Urothelium cell line (cell line): ENCODE data around the gene TTC29.

Experiments
- DNase-seq: peaks from one replicate; pipeline ENCODE4 v3.0.0; 2011; ENCODE audit warnings: low spot score, mixed read lengths
- FAIRE-seq: peaks from 2 replicates; lab custom pipeline; 2011; peaks lifted over from hg19 to GRCh38; lab: Jason Lieb, UNC

TTC29 gene, protein sequence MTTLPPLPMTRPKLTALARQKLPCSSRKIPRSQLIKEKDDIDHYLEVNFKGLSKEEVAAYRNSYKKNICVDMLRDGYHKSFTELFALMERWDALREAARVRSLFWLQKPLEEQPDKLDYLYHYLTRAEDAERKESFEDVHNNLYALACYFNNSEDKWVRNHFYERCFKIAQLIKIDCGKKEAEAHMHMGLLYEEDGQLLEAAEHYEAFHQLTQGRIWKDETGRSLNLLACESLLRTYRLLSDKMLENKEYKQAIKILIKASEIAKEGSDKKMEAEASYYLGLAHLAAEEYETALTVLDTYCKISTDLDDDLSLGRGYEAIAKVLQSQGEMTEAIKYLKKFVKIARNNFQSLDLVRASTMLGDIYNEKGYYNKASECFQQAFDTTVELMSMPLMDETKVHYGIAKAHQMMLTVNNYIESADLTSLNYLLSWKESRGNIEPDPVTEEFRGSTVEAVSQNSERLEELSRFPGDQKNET

DNA sequence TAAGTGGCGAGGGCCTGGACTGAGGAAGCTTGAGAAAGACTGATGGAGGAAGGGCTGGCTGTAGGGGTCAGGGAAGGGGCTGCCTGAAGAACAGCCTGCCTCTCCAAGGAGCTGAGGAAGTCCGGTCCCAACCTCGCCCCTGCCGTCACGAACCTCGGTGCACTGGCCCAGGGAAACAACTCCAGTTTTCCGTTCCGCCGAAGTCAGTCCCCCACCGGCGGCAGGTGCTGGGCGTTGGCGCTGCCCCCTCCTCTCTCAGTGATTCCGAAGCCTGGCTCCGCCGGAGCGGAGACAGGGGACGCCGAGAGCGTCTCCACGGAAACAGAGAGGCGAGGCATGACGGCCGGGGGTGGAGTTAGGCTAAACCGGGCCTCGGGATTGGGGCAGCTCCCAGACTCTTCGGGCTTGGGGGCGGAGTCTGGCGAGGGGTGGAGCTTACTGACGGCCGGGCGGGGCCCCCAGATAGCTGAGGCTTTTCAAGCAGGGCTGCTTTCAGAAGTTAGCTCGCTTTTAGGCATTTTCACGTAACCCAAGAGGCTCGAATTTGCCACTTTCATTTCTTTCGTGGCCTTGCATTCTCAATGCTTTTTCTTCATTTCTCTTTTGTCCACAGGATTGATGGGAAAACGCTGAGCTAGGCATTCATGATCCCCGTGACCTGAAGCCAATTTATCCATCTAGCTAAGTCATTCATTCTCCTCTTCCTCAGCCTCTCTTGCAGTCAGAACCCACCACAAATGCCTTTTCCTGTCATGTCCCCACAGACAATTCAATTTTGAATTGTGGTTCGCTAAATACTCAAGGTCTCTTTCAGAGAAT, at the start of gene TTC29:
Gene TTC29, minus strand, starts transcription at position 309 of the 819 bp plus-strand sequence. CDS start 5,969 bp downstream, outside the sequence.
- no peak for FAIRE-seq
- peak; percentile 95 for DNase-seq

DNA sequence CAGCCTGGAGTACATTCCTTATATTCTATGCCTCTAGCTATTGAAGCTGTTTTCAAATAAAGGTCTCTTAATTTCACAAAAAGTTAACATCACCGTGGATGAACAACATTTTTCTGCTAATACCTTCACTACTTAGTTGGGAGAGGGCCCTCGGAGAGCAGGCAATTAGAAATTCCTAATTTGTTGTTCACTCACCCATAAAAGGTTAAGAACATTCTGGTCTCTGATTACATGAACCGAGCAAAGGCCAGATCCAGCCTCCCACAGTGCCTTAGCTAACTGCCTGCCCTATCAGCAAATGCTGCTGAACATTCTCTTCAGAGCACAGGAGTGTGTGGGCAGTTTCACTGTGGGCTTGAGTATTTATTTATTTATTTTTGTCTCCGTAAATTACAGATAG, 36.0 kb upstream of the TTC29 start:
- DNase-seq (no peak), FAIRE-seq (no peak)

DNA sequence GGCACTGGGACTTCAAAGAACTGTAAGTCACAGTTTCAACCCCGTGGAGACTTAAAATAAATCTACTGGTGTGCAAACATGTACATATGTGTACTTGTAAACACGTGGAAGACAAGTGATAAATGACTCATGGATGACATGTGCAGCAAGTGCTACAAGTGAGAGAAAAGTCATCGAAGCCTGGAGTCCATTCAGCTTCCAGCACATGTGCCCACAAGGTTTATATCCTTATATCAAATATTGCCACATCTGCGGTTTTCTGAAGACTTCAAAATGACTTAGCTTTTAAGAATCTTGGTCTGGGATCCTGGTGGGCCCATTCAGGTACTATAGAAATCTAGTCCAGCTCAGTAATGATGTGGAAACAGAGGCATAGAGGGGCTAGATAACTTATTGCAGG, 33.0 kb upstream of the TTC29 start:
- no peak for DNase-seq
- FAIRE-seq, result no peak

DNA sequence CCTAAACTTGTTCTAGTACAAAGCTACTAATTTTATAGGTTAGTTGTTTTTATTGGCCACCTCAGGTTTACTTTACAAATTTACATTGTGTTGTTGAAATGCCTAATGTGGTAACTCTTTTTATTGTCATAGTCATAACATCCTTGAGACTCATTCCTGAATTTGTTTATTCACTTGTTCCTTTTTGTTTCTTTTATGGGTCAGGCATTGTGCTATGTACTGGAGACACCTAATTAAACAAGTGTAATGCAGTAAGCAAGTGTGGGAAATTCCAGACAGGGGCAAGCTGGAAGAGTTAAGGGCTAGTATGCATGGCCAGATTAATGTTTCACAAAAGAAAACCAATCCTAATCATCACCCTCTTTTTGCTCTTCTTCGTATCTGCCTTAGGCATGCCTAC, 30.5 kb upstream of the TTC29 start:
- FAIRE-seq, result no peak
- no peak for DNase-seq

DNA sequence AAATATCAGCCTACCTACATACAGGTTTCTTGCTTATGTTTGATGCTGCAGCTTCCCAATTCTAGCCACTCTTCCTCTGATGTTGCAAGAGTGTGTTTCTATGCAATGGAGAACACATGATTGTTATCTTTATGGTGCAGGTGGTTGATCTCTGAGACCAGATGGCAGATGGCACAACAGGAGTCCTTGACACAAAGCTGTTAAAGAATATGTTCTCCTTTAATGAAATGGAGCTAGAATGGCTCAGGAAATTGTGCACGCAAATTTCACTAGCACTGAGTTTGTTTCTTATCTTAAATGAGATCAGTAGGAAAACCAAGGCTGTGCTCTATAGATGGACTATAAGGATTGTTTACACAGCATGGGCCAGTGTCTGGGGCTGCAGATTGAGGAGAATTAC, 29.9 kb upstream of the TTC29 start:
- DNase-seq, result no peak
- no peak for FAIRE-seq

DNA sequence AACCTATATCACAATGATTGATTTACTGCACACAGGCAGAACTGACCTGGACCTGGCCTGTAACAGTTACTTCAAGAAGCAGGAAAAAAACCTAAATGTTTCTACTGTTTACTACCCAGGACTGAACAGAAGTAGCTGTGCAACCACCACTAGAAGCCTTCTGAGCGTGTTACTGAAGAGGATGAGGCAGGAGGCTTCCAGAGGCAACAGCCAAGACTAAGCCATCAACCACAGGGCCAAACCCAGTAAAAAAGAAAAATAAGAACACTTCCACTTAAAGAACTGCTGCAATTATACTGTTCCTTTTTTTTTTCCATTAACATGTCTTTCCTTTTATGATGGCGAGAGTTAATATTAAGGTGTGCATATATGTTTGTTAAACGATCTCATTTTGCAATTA, 29.4 kb upstream of the TTC29 start:
- FAIRE-seq, result no peak

DNA sequence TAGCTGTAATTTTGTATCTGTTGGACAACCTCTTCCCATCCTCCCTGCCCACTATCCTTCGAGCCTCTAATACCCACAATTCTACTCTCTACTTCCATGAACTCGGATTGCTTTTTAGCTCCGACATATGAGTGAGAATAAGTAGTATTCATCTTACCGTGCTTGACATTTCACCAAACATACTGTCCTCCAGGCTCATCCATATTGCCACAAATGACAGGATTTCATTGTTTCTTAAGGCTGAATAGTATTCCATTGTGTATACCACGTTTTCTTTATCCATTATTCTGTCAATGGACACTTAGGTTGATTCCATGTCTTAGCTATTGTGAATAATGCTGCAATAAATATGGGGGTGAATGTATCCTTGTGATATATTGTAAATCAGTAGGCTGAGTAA, 26.4 kb upstream of the TTC29 start:
- no peak for FAIRE-seq

More for the DNA sequence above, 29.4 kb upstream of the TTC29 start:
- DNase-seq, result no peak

DNA sequence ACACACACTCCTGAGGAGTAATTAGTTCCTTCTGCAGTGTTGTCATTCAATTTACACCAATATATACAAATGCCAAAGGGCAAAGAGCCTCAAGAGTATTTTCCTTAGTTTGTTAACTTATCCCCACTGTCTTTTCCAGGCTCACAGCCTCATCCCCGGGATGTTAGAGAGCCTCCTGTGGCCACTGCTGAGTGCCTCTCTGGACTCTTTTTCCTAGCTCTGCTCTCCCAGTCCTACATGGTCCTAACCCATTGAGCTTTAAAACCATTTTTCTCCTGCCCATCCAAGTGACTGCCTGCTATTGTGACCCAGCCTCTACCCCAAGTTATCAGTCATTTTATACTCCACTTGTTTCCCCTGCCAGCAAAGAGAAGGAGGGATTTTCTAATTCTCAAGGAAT, 23.5 kb upstream of the TTC29 start:
- FAIRE-seq, result no peak
- DNase-seq, result no peak

More for the DNA sequence above, 26.4 kb upstream of the TTC29 start:
- no peak for DNase-seq

DNA sequence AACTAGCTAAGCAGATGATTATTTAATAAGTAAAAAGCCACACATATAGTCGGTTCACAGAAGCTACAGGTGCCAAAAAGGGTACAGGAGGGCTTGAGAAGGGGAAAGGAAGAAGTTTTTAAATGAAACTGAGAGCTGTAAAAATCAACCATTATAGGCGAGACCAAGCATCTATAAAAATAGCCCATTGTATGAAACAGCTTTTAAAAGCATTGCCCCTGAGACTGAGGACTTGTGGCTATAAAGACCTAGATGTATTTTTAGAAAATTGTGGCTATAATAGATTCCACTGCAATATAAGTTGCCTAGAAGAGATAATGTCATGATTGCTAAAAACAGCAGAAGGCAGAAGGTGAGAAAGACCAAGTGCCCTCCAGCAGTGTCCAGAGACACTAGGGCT, 15.0 kb upstream of the TTC29 start:
- FAIRE-seq (no peak), DNase-seq (no peak)

DNA sequence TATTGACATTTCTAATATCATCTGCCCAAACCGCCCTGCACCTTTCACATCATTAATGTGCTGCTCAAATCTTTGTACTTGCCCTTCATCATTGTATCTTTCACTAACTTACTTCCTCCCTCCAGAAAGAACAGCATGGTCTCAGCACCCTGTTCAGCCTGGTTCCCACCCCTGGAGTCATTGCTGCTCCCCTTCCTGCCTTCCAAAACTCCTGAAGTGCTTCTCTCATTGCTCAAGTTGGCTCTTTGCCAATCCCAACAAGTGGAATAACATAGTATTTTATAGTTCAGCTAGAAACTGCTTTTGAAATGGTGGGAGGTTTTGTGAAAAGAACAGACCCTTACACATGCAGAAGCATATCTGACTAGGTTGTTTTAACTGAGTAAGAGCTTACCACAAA, 14.0 kb upstream of the TTC29 start:
- FAIRE-seq (no peak), DNase-seq (no peak)

DNA sequence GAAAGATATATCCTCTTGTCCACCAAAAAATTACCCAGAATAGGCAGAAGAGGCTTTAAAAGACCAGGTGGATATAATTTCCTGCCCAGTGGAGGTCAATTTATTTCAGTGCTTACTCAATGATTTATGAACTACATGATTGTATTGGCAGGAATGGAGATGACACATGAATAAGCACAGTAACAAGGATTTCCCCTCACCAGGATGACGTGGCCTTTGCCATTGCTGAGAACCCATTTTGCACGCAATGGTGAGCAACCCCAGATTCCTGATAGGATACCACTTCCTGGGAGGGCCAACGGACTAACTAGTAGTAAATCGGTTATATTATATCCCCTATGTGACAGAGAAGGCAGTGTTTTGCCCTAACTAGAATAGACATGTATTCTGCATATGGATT, 11.6 kb upstream of the TTC29 start:
- peak; percentile 17 for DNase-seq
- FAIRE-seq, result no peak

DNA sequence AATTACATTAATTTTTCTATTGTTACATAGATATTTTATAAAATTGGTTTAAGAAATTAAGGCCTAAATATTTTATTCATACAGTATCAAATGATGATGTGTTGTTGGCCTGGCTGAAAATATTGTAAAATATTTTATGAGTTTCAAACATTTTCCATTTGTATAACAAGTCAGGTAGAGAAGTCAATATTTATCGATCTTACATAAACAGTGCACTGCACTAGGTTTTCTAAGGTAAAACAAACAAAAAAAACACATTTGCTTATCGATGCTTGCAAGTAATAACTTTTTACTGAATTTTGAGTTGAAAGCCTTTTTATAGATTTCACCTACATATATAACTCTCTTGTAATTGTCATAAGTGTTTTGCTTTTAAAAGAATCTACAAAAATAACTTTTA, 7.2 kb upstream of the TTC29 start:
- no peak for DNase-seq
- FAIRE-seq, result no peak

DNA sequence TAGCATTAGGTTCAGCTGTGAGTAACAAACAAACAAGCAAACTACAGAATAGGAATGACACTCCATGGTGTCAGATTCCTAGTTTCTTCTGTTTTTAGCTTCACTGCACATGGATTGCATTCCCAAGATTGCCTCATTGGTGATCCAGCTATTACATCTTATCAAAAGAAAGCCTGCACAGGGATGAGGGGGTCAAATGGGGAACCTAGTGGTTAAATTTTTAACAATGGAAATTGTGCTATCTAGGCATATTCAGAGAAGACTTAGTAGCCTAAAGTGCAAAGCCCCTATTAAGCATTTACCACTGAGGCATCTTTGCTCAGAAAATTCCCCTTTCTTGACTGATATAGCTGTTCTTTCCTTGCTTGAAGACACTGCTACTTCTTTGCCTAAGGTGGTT, 3.9 kb upstream of the TTC29 start:
- DNase-seq, result no peak
- FAIRE-seq, result no peak

DNA sequence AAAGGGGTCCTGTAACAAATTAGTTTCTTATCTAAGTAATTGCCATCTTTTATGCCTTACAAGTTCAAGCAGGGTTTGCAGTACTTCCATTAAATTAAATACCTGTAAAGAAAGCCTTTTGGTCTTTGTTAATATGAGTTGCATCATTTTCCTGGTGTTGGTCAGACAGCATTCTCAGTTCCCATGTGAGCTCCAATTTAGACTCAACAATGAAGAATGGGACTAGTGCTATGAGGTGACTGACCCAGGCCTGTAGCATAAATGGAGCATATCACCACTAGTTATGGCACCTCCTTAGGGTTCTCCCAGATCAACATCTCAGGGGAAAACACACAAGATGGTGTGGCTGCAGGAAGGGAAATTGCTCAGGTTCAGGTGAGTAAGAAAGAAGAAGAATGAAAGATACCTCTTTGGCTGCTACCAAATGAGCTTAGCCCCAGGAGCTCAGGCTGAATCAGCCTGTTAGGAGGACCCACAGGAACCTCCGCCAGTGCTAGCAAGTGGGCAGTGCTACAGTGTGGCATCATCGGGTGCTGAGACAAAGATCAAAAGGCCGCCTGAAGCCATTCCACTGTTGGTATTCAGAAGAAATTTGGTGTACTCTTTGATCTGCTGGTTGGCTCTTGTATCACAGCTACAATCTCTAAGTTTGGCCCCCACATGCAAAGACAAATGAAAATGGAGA, 1.8 kb downstream of the TTC29 start:
- no peak for DNase-seq
- no peak for FAIRE-seq

DNA sequence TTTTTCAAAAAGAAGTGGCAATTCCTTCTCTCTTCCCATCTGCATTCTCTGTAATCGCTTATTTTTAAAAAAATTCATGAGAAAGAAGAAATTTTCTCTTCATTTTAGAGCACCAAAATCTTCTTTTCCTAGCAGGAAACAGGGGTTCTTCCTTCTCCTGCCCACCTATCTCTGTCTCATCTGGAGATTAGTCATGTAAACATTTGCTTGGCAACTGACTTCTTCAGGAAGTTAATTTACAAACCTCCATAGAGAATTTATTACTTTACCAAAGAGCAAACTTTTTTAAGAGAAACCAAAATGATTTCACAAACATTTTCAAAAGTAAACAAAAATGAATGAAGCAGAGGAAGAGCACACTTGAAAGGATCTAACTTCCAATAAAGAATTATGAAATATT, 13.5 kb downstream of the TTC29 start:
- DNase-seq, result no peak
- FAIRE-seq, result no peak

DNA sequence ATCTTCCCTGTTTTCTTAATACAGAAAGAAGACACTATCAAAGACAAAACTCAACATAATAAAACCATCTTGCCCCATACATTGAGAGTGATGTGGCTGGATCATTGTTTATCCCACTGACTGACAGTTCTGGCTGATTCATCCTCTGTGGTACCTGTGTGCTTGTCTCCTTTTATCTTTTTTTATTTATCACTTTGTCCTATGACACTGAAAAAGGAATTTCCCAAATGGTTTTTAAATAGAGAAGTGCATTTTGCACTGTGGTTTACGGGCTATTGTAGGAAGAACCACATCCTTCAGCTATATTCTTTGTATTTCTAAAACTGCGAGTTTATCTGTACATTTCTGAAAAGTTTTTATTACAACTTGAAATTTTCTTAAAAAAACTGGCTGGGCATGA, 15.0 kb downstream of the TTC29 start:
- DNase-seq, result no peak
- FAIRE-seq, result no peak

DNA sequence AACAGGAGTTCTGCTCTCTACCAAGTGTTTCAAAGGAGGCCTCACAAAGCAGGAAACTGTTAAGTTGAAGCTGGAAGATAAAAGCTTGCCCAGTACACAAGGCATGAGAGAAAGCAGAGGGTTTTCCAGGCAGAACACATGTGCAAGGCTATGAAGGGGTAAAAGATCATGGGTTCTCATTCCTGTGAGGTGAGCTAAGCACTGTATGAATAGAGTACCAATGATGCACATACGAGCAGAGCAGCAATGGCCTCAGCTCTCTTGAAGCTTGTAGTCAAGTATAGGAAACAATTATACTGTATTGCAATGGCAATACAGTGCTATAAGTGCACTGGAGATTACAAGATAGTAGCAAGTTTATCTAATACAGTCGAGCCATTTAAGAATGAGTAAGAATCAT, 18.0 kb downstream of the TTC29 start:
- FAIRE-seq, result no peak

DNA sequence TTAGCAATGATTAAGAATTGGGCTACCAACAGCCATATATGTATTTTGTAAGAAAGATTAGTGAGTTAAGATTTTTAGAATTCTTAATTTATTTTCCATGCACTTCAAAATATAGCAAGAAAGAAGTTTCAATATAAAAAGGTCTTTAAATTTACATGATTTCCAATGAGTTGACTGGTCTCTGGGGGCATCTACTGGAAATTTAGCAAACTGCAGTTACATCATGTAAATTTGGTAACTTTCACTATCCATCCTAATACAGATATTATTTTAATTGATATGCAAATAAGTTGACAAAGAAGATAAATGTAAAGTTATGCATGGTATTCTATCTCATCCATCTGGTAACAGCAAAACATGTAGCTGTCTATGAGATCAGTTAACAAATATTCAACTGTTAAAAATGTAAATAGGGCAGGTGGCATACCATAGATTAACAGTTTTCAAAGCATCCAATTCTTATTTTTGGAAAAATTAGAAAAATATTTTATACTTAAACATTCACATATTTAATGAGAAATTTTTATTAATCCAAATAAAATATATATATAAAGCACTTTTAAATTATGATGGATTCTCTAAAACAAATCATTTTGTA, 29.1 kb downstream of the TTC29 start:
- FAIRE-seq (no peak), DNase-seq (no peak)

More for the DNA sequence above, 18.0 kb downstream of the TTC29 start:
- DNase-seq, result no peak

DNA sequence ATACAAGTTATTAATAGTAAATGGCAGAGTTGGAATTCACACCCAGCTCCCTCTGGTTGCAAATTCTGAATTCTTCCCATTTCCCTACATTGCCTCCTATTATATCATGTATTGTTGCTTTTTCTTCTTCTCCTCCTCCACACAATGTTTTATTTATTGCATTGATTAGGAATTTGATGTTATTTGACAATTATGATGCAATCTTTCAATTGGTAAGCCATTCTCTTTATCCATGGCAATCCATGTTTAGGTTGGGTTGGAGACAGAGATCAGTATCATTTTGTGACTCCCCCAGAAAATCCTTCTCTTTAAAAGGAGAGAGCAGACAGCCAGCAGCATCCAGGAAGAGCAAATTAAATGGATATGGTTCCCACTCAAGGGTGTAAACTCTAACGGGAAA, 30.5 kb downstream of the TTC29 start:
- FAIRE-seq (no peak), DNase-seq (no peak)

DNA sequence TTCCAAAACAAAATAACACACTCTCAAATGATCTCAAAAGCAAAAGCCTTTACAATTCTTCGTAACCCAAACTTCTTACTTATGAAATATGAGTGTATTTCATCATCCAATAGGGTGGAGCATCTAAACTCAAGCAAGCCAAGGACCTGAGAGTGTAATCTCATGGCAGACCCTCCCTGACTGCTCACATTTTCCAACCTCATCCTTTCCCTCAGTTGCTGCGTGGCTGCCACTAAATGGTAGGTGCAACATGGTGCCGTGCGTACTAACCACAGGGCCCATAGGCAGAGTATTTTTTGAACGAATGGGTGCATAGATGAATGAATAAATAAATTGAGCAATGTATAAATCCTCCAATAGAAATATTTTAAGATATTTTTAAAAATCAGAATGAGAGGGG, 45.4 kb downstream of the TTC29 start:
- DNase-seq (no peak), FAIRE-seq (no peak)

DNA sequence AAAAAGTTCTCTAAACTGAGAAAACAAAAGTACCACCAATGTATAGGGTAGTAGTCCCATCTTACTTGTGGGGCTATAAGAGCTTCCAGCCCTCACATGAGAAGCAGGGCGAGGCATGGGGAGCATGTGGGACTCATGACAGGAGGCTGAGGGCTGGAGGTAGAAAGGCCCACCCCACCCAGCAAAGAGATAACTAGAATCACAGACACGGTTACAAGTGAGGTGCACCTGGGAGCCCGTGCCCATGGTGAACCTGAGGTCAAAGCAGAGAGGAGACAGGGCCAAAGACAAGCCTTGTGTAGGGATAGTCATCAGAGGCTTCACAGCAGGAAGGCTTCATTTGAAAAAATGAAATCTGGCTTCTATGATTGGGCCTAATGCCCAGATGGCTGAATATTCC, 55.4 kb downstream of the TTC29 start:
- FAIRE-seq (no peak), DNase-seq (no peak)
